Measurements from ENCODE around the gene CCN6.

GRCh38 chr6:112100561-112100960 is 46.7 kb downstream of the CCN6 start:
- TF ChIP-seq CTCF (IDR thresholded peaks at IDR 0.05; ENCODE audit: insufficient read depth, low read length): no peak
- no peak for TF ChIP-seq POLR2AphosphoS5 (IDR thresholded peaks at IDR 0.05; ENCODE audit: low read depth)
